ENCODE results near the gene CEMIP. TPM values are rescaled to one million over a fixed set of nuclear protein-coding genes. Genes with fewer than 3 reads are reported as not detected.

Gene CEMIP
- total and polyA plus RNA-seq, 2 experiments from 2014 or later = 0.27 to 2.1 TPM

- no peak overlapping the region for H3K4me3 Mint-ChIP-seq
- Histone ChIP-seq H3K4me1 (ENCODE audit: insufficient read depth) (0 out of 2 replicates have a peak, but pooled peaks cover 6% of the 10 kb centered on the region), H3K9me2 (ENCODE audit: insufficient read depth) (no peaks in the 10 kb centered on the region; the same call in 1 of the 2 replicates), H3K4me3 (no peak overlapping the region), H3K4me2 (no peak overlapping the region), H2AFZ (no peak overlapping the region), H3K27ac (ENCODE audit: low read depth) (no peak overlapping the region), H4K20me1 (replicated peaks; ENCODE audit: insufficient read depth) (no peaks in the 10 kb centered on the region), H3K79me2 (replicated peaks; ENCODE audit: insufficient read depth) (no peaks in the 10 kb centered on the region), H3K27me3 (ENCODE audit: insufficient read depth) (no peaks in the 10 kb centered on the region), H3K36me3 (ENCODE audit: insufficient read depth) (no peaks in the 10 kb centered on the region), H3F3A (replicated peaks; ENCODE audit: low read depth) (no peaks in the 10 kb centered on the region)
- H3K27ac Mint-ChIP-seq = no peak overlapping the region
- H3K4me1 Mint-ChIP-seq = peaks cover 10% of the 10 kb centered on the region
- H3K36me3 Mint-ChIP-seq (ENCODE audit: low read depth) = no peaks in the 10 kb centered on the region; the same call in 2 of the 3 replicates
- ATAC-seq = no peak
- DNase-seq (ENCODE audit: low spot score) = no peak
- TF ChIP-seq ZNF331 (CRISPR knock-in tag; IDR thresholded peaks at IDR 0.05; ENCODE audit: low read depth) (no peak), NANOG (IDR thresholded peaks at IDR 0.05; ENCODE audit: borderline replicate concordance) (no peak), EZH2phosphoT487 (IDR thresholded peaks at IDR 0.05; ENCODE audit: unreplicated experiment) (no peak), ZNF114 (CRISPR knock-in tag; IDR thresholded peaks at IDR 0.05) (no peak), EZH2 (IDR thresholded peaks at IDR 0.05; ENCODE audit: low read depth, unreplicated experiment) (no peak), ETS1 (IDR thresholded peaks at IDR 0.05) (no peak), ZNF462 (CRISPR knock-in tag; IDR thresholded peaks at IDR 0.05) (no peak), STAT1 (IDR thresholded peaks at IDR 0.05; ENCODE audit: unreplicated experiment) (no peak), POLR2AphosphoS5 (IDR thresholded peaks at IDR 0.05; ENCODE audit: low read depth) (no peak), JUNB (IDR thresholded peaks at IDR 0.05; ENCODE audit: unreplicated experiment) (no peak), CTCF (conservative IDR thresholded peaks at IDR 0.05; ENCODE audit: low read depth in 2 of 2) (no peak), REST (IDR thresholded peaks at IDR 0.05; ENCODE audit: unreplicated experiment) (no peak), CREB1 (CRISPR knock-in tag; IDR thresholded peaks at IDR 0.05; ENCODE audit: low read depth) (no peak)
- H3K27me3 Mint-ChIP-seq (ENCODE audit: insufficient read depth, low read depth, poor library complexity) = peaks cover 5% of the 10 kb centered on the region
- no peaks in the 10 kb centered on the region for H3K9me3 Mint-ChIP-seq
Measured at GRCh38 chr15:80854104-80854503, 74.9 kb downstream of the CEMIP start.
